Measurements from ENCODE around the gene MID2. TPM values are rescaled to one million over a fixed set of nuclear protein-coding genes. Genes with fewer than 3 reads are reported as not detected.

The MID2 gene
- total RNA-seq (2022) (7.1 and 9.4 TPM in 2 replicates), Bru-seq, nascent RNA (percentile 50 among the genes with signal in this experiment), BruChase-seq, experiment 1, labeled RNA remaining after a 6-hour chase (percentile 42 among the genes with signal in this experiment), BruChase-seq, experiment 2, labeled RNA remaining after a 2-hour chase (percentile 38 among the genes with signal in this experiment)
- long read RNA-seq, partial matches to known transcripts = 2 of 8 reads
- long read RNA-seq, other reads (novel, unspliced or antisense) = 1 of 8 reads

DNA sequence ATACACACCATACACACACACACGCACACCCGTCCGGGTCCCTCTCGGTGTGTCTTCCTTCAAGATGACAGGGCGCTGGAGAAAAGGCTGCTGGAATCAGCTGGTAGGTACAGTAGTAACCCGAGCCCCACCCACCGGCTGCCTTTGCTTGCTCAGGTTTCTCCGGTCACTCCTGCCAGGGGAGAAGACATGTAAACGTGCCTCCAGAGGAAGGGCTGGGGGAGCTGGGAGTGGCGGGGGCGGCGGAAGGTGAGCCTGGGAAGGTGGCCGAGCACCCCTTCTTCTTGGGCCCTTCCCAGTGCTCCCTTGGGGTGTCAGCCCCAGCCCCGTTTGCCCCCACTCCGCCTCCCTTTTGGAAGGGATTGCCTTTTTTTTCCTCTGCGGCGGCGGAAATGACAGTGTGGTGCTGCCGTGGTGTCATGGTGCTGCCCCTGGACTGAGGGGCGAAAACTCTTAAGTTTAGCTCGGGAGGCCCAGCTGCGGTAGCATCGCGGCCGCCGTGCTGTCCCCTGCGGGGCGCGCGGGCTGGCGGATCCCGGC, at the start of gene MID2:
TSS of gene MID2 (plus strand) at position 169 of the 540 bp plus-strand sequence. CDS start 561 bp downstream, outside the sequence.
- intact Hi-C loops (cut with micrococcal nuclease; ENCODE audit: unreplicated experiment) = no loop called here
- H3K27me3 Mint-ChIP-seq (ENCODE audit: unreplicated experiment) = no peaks in the 10 kb centered on the region
- no peaks in the 10 kb centered on the region for H3K9me3 Mint-ChIP-seq (ENCODE audit: low read depth, unreplicated experiment)
- H3K36me3 Mint-ChIP-seq (ENCODE audit: insufficient read depth, unreplicated experiment) = peaks cover 14% of the 10 kb centered on the region
- DNase-seq = peak; percentile 69
- peak within 1 kb of the TSS; percentile 77 for H3K4me3 Mint-ChIP-seq (ENCODE audit: low read depth, unreplicated experiment)
- peaks cover 30% of the 10 kb centered on the region for H3K4me1 Mint-ChIP-seq (ENCODE audit: low read depth, unreplicated experiment)
- no peak within 1 kb of the TSS for H3K27ac Mint-ChIP-seq (ENCODE audit: unreplicated experiment)
- CTCF ChIA-PET = interaction anchor here (0.5 kb wide), 1 partner anchor 1428 kb away, joined by 4 read pairs; no protein-coding TSS in a partner anchor
- no TSS peak for BruUV-seq (replicated peaks)
- no peak for TF ChIP-seq CTCF (IDR thresholded peaks at IDR 0.05; ENCODE audit: unreplicated experiment)

- intact Hi-C loops (cut with micrococcal nuclease; ENCODE audit: unreplicated experiment) = loop anchor here (1.0 to 5.0 kb wide), 6 partner anchors 45 to 235 kb away; no protein-coding TSS in a partner anchor
- Mint-ChIP-seq H3K27ac (ENCODE audit: unreplicated experiment) (peak overlapping the region; percentile 42), H3K36me3 (ENCODE audit: insufficient read depth, unreplicated experiment) (peaks cover 18% of the 10 kb centered on the region), H3K9me3 (ENCODE audit: low read depth, unreplicated experiment) (no peaks in the 10 kb centered on the region), H3K4me3 (ENCODE audit: low read depth, unreplicated experiment) (peak overlapping the region; percentile 72), H3K4me1 (ENCODE audit: low read depth, unreplicated experiment) (peaks cover 20% of the 10 kb centered on the region), H3K27me3 (ENCODE audit: unreplicated experiment) (no peaks in the 10 kb centered on the region)
- peak; percentile 73 for DNase-seq
- CTCF ChIA-PET = interaction anchor here (0.6 to 3.7 kb wide), 16 partner anchors 9 to 238 kb away, joined by 3 to 51 read pairs (median 4); partner anchors contain the start of gene PRPS1
- BruUV-seq (replicated peaks) = no TSS peak
- TF ChIP-seq CTCF (IDR thresholded peaks at IDR 0.05; ENCODE audit: unreplicated experiment) = peak; percentile 61
These were observed 48.8 kb upstream of the MID2 start for GRCh38 chrX:107776649-107777535.

DNA sequence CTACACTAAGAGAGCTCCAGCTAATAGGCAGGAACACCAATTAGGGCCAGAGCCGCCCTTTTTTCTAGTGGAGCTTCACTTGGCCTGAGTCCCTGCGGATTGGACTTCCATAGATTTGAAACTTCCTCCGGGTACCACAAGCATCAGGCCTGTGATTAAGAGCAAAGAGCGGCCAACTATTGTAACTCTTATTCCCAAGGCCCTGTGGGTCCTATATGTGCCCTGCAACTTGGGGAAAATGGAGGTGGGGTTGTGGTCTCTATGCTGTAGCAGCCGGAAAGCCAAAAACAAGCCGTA, 48.2 kb upstream of the MID2 start, which contains the start of gene NCBP2L:
TSS of gene NCBP2L (plus strand) at position 198 of the 297 bp plus-strand sequence. CDS start 16,488 bp downstream, outside the sequence.
- intact Hi-C loops (cut with micrococcal nuclease; ENCODE audit: unreplicated experiment) = loop anchor here (1.0 to 5.0 kb wide), 6 partner anchors 45 to 235 kb away; no protein-coding TSS in a partner anchor
- no TSS peak for BruUV-seq (replicated peaks)

More for the DNA sequence above, 48.2 kb upstream of the MID2 start, which contains the start of gene NCBP2L:
- H3K27ac Mint-ChIP-seq (ENCODE audit: unreplicated experiment) = peak within 1 kb of the TSS; percentile 42
- TF ChIP-seq CTCF (IDR thresholded peaks at IDR 0.05; ENCODE audit: unreplicated experiment) = peak; percentile 2
- H3K4me1 Mint-ChIP-seq (ENCODE audit: low read depth, unreplicated experiment) = peaks cover 20% of the 10 kb centered on the region
- H3K4me3 Mint-ChIP-seq (ENCODE audit: low read depth, unreplicated experiment) = peak within 1 kb of the TSS; percentile 72
- H3K27me3 Mint-ChIP-seq (ENCODE audit: unreplicated experiment) = no peaks in the 10 kb centered on the region
- no peaks in the 10 kb centered on the region for H3K9me3 Mint-ChIP-seq (ENCODE audit: low read depth, unreplicated experiment)
- CTCF ChIA-PET = interaction anchor here (0.6 to 3.7 kb wide), 15 partner anchors 9 to 239 kb away, joined by 3 to 51 read pairs (median 5); partner anchors contain the start of gene PRPS1
- DNase-seq = no peak
- peaks cover 18% of the 10 kb centered on the region for H3K36me3 Mint-ChIP-seq (ENCODE audit: insufficient read depth, unreplicated experiment)
